ENCODE measurements around the gene HOXD8.

- TF ChIP-seq SUPT20H (IDR thresholded peaks at IDR 0.05; ENCODE audit: borderline replicate concordance, control insufficient read depth, low read depth, low read length) (no peak), CTCF (IDR thresholded peaks at IDR 0.05 in 2 of 3, conservative IDR thresholded peaks at IDR 0.05 in 1 of 3; ENCODE audit: control insufficient read depth in 2 of 3, extremely low read depth in 1 of 3, insufficient read depth in 1 of 3, low read depth in 3 of 3, low read length in 3 of 3) (no peak), CBFB (IDR thresholded peaks at IDR 0.05; ENCODE audit: low read depth) (no peak)
Observed at GRCh38 chr2:176101216-176101830, 28.2 kb upstream of the HOXD8 start.
